ENCODE data around the gene KRTAP5-9. TPM values are rescaled to one million over a fixed set of nuclear protein-coding genes. Genes with fewer than 3 reads are reported as not detected.
"Not testable (repeated sequence)": the region's sequence is repeated elsewhere in the genome, so short reads cannot be mapped to it uniquely, and the experiment has no call there.

KRTAP5-9 gene
- total and polyA plus RNA-seq, 3 experiments from 2014 or later: not detected

- Histone ChIP-seq H3K4me3 (ENCODE audit: low read length) (no peak overlapping the region), H3K27me3 (ENCODE audit: insufficient read depth, low read length, poor library complexity, severe bottlenecking) (no peaks in the 10 kb centered on the region), H3K4me1 (ENCODE audit: insufficient read depth, low read length) (no peaks in the 10 kb centered on the region), H3K9me3 (ENCODE audit: low read length) (no peaks in the 10 kb centered on the region), H3K36me3 (ENCODE audit: insufficient read depth, low read length) (no peaks in the 10 kb centered on the region), H3K27ac (ENCODE audit: low read depth, low read length) (no peak overlapping the region)
- H3K9me3 Mint-ChIP-seq: no peaks in the 10 kb centered on the region
- no peak overlapping the region for H3K27ac Mint-ChIP-seq
- CTCF ChIA-PET: no interaction called here
- no peak overlapping the region for H3K4me3 Mint-ChIP-seq
- DNase-seq: no peak
- POLR2A ChIA-PET: no interaction called here
- peaks cover 18 to 25% of the 10 kb centered on the region in 2 donors for H3K27me3 Mint-ChIP-seq
- peaks cover 5 to 10% (median 10%) of the 10 kb centered on the region in 3 donors for H3K4me1 Mint-ChIP-seq
- H3K36me3 Mint-ChIP-seq: no peaks in the 10 kb centered on the region
Observed at GRCh38 chr11:71577469-71578004, 29.3 kb downstream of the KRTAP5-9 start.

- H3K4me1 ChIP-seq (ENCODE audit: insufficient read depth, low read length); POLR2A ChIA-PET; H3K27ac ChIP-seq (ENCODE audit: low read depth, low read length); H3K4me3 Mint-ChIP-seq; H3K9me3 ChIP-seq (ENCODE audit: low read length); H3K27ac Mint-ChIP-seq; DNase-seq; H3K27me3 ChIP-seq (ENCODE audit: insufficient read depth, low read length, poor library complexity, severe bottlenecking); H3K4me3 ChIP-seq (ENCODE audit: low read length); H3K36me3 ChIP-seq (ENCODE audit: insufficient read depth, low read length); H3K9me3 Mint-ChIP-seq; H3K36me3 Mint-ChIP-seq: not testable (repeated sequence)
- Mint-ChIP-seq H3K27me3 (peaks cover 14 to 25% of the 10 kb centered on the region in 2 donors), H3K4me1 (peaks cover 5 to 10% (median 10%) of the 10 kb centered on the region in 3 donors)
- CTCF ChIA-PET: interaction anchor here (1.0 kb wide), 1 partner anchor 8 kb away, joined by 3 read pairs; no protein-coding TSS in a partner anchor
Observed at GRCh38 chr11:71579513-71579912, 31.3 kb downstream of the KRTAP5-9 start.

GRCh38 chr11:71580057-71581003, 32.1 kb downstream of the KRTAP5-9 start:
- Mint-ChIP-seq H3K9me3 (no peaks in the 10 kb centered on the region), H3K4me3 (no peak overlapping the region), H3K4me1 (peaks cover 5 to 10% (median 10%) of the 10 kb centered on the region in 3 donors), H3K27me3 (peaks cover 14 to 31% of the 10 kb centered on the region in 2 donors), H3K27ac (no peak overlapping the region), H3K36me3 (no peaks in the 10 kb centered on the region)
- Histone ChIP-seq H3K9me3 (ENCODE audit: low read length) (no peaks in the 10 kb centered on the region), H3K27ac (ENCODE audit: low read depth, low read length) (no peak overlapping the region), H3K36me3 (ENCODE audit: insufficient read depth, low read length) (no peaks in the 10 kb centered on the region), H3K4me1 (ENCODE audit: insufficient read depth, low read length) (no peaks in the 10 kb centered on the region), H3K27me3 (ENCODE audit: insufficient read depth, low read length, poor library complexity, severe bottlenecking) (no peaks in the 10 kb centered on the region), H3K4me3 (ENCODE audit: low read length) (no peak overlapping the region)
- ChIA-PET CTCF (interaction anchor here (1.0 kb wide), 1 partner anchor 9 kb away, joined by 3 read pairs; no protein-coding TSS in a partner anchor), POLR2A (no interaction called here)
- no peak for DNase-seq

- Histone ChIP-seq H3K9me3 (ENCODE audit: low read length) (no peaks in the 10 kb centered on the region), H3K36me3 (ENCODE audit: insufficient read depth, low read length) (no peaks in the 10 kb centered on the region), H3K27ac (ENCODE audit: low read depth, low read length) (no peak overlapping the region), H3K4me3 (ENCODE audit: low read length) (no peak overlapping the region), H3K4me1 (ENCODE audit: insufficient read depth, low read length) (no peaks in the 10 kb centered on the region), H3K27me3 (ENCODE audit: insufficient read depth, low read length, poor library complexity, severe bottlenecking) (no peaks in the 10 kb centered on the region)
- CTCF ChIA-PET: no interaction called here
- Mint-ChIP-seq H3K4me1 (peaks cover 5 to 10% (median 10%) of the 10 kb centered on the region in 3 donors), H3K9me3 (no peaks in the 10 kb centered on the region), H3K4me3 (no peak overlapping the region), H3K27me3 (peaks cover 13 to 39% of the 10 kb centered on the region in 2 donors), H3K36me3 (no peaks in the 10 kb centered on the region), H3K27ac (no peak overlapping the region)
- POLR2A ChIA-PET: no interaction called here
- no peak for DNase-seq
Observed at GRCh38 chr11:71581826-71582225, 33.6 kb downstream of the KRTAP5-9 start.

GRCh38 chr11:71582309-71582895, 34.2 kb downstream of the KRTAP5-9 start, which contains the start of gene KRTAP5-11:
KRTAP5-11 (minus strand) TSS chr11:71582875; CDS start chr11:71582837, 38 bp downstream.
- no peaks in the 10 kb centered on the region for H3K27me3 ChIP-seq (ENCODE audit: insufficient read depth, low read length, poor library complexity, severe bottlenecking)
- Mint-ChIP-seq H3K9me3 (no peaks in the 10 kb centered on the region), H3K4me1 (peaks cover 5 to 10% (median 10%) of the 10 kb centered on the region in 3 donors), H3K27ac (no peak within 1 kb of the TSS), H3K27me3 (peaks cover 13 to 39% of the 10 kb centered on the region in 2 donors), H3K4me3 (no peak within 1 kb of the TSS), H3K36me3 (no peaks in the 10 kb centered on the region)
- H3K9me3 ChIP-seq (ENCODE audit: low read length): no peaks in the 10 kb centered on the region
- no peaks in the 10 kb centered on the region for H3K4me1 ChIP-seq (ENCODE audit: insufficient read depth, low read length)
- CTCF ChIA-PET: no interaction called here
- no peak for DNase-seq
- no peak within 1 kb of the TSS for H3K27ac ChIP-seq (ENCODE audit: low read depth, low read length)
- no peak within 1 kb of the TSS for H3K4me3 ChIP-seq (ENCODE audit: low read length)
- no peaks in the 10 kb centered on the region for H3K36me3 ChIP-seq (ENCODE audit: insufficient read depth, low read length)
- POLR2A ChIA-PET: no interaction called here

- Mint-ChIP-seq H3K27me3 (peaks cover 13 to 39% of the 10 kb centered on the region in 2 donors), H3K4me1 (peaks cover 5 to 10% (median 10%) of the 10 kb centered on the region in 3 donors)
- H3K27ac ChIP-seq (ENCODE audit: low read depth, low read length); H3K36me3 Mint-ChIP-seq; H3K9me3 ChIP-seq (ENCODE audit: low read length); H3K36me3 ChIP-seq (ENCODE audit: insufficient read depth, low read length); H3K4me3 Mint-ChIP-seq; H3K27ac Mint-ChIP-seq; CTCF ChIA-PET; H3K27me3 ChIP-seq (ENCODE audit: insufficient read depth, low read length, poor library complexity, severe bottlenecking); DNase-seq; H3K4me3 ChIP-seq (ENCODE audit: low read length); H3K9me3 Mint-ChIP-seq; H3K4me1 ChIP-seq (ENCODE audit: insufficient read depth, low read length); POLR2A ChIA-PET: not testable (repeated sequence)
Observed at GRCh38 chr11:71582969-71583368, 34.7 kb downstream of the KRTAP5-9 start.

GRCh38 chr11:71585673-71586072, 37.5 kb downstream of the KRTAP5-9 start:
- H3K4me1 Mint-ChIP-seq; H3K4me1 ChIP-seq (ENCODE audit: insufficient read depth, low read length); H3K27ac Mint-ChIP-seq; H3K36me3 ChIP-seq (ENCODE audit: insufficient read depth, low read length); H3K4me3 ChIP-seq (ENCODE audit: low read length); H3K36me3 Mint-ChIP-seq; POLR2A ChIA-PET; H3K9me3 Mint-ChIP-seq; DNase-seq; H3K9me3 ChIP-seq (ENCODE audit: low read length); H3K27ac ChIP-seq (ENCODE audit: low read depth, low read length); H3K4me3 Mint-ChIP-seq; H3K27me3 ChIP-seq (ENCODE audit: insufficient read depth, low read length, poor library complexity, severe bottlenecking); CTCF ChIA-PET: not testable (repeated sequence)
- peaks cover 7 to 33% of the 10 kb centered on the region in 2 donors for H3K27me3 Mint-ChIP-seq

- H3K4me3 Mint-ChIP-seq; H3K27ac ChIP-seq (ENCODE audit: low read depth, low read length); H3K9me3 ChIP-seq (ENCODE audit: low read length); H3K4me3 ChIP-seq (ENCODE audit: low read length); H3K27me3 ChIP-seq (ENCODE audit: insufficient read depth, low read length, poor library complexity, severe bottlenecking); DNase-seq; CTCF ChIA-PET; H3K36me3 Mint-ChIP-seq; H3K27ac Mint-ChIP-seq; H3K36me3 ChIP-seq (ENCODE audit: insufficient read depth, low read length); H3K4me1 Mint-ChIP-seq; H3K9me3 Mint-ChIP-seq; H3K4me1 ChIP-seq (ENCODE audit: insufficient read depth, low read length); POLR2A ChIA-PET: not testable (repeated sequence)
- H3K27me3 Mint-ChIP-seq: peaks cover 2 to 14% of the 10 kb centered on the region in 2 donors
Observed at GRCh38 chr11:71588314-71588713, 40.1 kb downstream of the KRTAP5-9 start.

Data from CD8-positive, alpha-beta memory T cell (primary cell).